GM19372 (cell line): ENCODE data around the gene TBX21.

Experiments
- ATAC-seq: cut with Tn5 transposase; IDR thresholded peaks from one replicate; pipeline ENCODE4 v1.9.1; 2021; ENCODE audit warnings: mild to moderate bottlenecking, low read depth, moderate library complexity; ENCODE audit not compliant: unreplicated experiment

The TBX21 gene, protein sequence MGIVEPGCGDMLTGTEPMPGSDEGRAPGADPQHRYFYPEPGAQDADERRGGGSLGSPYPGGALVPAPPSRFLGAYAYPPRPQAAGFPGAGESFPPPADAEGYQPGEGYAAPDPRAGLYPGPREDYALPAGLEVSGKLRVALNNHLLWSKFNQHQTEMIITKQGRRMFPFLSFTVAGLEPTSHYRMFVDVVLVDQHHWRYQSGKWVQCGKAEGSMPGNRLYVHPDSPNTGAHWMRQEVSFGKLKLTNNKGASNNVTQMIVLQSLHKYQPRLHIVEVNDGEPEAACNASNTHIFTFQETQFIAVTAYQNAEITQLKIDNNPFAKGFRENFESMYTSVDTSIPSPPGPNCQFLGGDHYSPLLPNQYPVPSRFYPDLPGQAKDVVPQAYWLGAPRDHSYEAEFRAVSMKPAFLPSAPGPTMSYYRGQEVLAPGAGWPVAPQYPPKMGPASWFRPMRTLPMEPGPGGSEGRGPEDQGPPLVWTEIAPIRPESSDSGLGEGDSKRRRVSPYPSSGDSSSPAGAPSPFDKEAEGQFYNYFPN

DNA sequence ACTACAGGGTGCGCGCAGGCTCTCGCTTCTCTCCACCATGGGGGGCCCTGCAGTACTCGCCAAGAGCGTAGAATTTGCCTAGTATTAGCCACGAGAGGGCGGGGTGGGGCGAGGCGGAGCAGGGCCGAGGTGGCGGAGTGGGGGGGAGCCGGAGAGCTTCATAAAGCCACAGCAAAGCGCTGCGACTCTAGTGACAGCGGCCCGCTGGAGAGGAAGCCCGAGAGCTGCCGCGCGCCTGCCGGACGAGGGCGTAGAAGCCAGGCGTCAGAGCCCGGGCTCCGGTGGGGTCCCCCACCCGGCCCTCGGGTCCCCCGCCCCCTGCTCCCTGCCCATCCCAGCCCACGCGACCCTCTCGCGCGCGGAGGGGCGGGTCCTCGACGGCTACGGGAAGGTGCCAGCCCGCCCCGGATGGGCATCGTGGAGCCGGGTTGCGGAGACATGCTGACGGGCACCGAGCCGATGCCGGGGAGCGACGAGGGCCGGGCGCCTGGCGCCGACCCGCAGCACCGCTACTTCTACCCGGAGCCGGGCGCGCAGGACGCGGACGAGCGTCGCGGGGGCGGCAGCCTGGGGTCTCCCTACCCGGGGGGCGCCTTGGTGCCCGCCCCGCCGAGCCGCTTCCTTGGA is at the start of gene TBX21:
Gene TBX21 (plus strand): TSS at position 190 of the 627 bp plus-strand sequence. CDS start 219 bp downstream, at position 409.
- peak; percentile 53 for ATAC-seq

DNA sequence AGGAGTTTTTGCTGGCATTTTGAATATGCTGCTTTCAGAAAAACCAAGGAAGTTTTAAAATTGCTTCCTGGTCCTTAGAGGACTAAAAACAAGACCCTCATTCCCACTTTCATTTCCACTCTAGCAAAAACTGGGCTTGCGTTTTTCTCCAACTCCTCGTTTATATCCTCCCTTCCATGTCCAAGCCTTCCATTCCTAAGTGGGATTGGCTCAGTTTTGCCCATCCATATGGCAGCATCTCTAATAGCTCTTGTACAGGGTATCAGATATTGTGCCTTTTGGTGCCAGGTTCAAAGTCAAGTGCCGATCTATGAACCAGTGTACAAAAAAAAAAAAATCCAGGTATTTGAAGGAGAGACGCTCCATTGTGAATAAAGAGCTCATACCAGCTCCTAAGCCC is 49.0 kb upstream of the TBX21 start:
- ATAC-seq, result no peak

DNA sequence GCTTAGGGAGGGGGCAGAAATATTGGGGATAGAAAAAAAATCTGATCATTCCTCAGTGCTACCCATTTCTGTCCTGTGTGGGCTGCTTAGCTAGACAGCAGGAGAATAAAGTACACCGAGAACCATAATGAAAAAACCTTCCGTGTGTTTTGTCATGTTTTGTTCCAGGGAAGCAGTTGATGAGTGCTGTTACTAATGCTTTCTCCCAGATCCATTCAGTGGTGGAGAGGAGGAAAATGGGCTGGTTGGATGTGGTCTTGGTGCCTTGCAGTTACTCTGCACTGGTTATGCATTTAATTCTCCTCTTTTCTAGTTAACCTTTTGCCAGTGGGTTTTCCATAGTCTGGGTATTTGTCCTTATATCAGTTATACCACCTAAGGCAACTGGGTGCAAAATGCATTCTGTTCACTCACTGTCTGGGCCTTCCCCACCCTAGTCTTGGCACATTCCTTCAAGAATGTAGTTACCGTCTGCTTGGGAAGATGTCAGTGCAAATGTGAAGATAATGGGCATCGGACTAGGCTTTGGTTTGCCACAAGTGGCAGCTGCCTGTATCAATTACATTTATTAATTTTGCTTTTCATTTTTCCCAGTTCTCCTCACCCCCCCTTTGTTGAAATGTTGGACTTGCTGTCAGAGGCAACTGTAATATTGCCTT is 48.4 kb upstream of the TBX21 start:
- ATAC-seq, result no peak

DNA sequence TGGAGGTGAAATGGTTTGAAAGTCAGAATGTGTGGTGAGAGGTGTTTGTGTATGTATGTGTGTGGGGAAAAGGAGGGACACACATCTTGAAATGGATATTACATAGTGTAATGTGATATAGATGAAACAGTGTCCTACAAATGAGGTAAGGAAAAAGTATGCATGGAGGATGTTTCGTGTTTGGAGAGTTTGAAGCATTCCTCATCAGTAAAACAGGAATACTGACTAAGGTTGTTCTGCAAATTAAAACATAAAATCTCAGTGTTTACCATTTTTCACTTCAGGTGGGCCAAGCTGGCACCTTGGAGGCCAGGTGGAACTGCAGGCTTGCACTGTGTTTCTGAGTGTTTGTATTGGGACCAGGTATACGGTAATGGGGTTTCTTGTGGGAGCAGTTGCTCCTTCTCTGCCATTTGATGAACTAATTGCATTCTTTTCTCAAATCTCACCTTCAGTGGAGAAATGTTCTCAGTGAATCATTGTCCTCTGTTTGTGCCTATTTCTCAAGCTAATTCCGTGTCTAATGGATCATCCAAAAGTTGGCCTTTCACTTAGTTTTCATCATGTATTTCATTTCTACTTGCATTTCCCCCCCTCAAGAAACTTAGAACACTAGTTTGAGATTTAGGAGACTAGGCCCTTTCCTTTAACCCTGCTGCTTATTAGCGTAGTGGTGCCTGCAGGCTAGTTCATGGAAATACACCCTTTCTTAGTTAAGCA is 47.3 kb upstream of the TBX21 start:
- ATAC-seq, result no peak

DNA sequence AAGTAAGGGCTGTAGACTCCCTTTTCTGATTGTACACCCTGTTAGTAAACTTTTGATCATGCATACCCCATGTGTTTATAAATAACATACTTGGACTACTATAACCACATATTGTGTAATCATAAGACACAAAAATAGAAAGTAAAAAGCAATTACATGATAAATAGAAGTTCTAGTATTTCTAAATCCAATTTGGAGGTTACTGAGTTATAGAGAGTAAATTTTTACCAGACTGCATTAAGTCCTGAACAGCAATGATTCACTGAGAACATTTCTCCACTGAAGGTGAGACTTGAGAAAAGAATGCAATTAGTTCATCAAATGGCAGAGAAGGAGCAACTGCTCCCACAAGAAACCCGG is 46.8 kb upstream of the TBX21 start:
- ATAC-seq, result no peak

DNA sequence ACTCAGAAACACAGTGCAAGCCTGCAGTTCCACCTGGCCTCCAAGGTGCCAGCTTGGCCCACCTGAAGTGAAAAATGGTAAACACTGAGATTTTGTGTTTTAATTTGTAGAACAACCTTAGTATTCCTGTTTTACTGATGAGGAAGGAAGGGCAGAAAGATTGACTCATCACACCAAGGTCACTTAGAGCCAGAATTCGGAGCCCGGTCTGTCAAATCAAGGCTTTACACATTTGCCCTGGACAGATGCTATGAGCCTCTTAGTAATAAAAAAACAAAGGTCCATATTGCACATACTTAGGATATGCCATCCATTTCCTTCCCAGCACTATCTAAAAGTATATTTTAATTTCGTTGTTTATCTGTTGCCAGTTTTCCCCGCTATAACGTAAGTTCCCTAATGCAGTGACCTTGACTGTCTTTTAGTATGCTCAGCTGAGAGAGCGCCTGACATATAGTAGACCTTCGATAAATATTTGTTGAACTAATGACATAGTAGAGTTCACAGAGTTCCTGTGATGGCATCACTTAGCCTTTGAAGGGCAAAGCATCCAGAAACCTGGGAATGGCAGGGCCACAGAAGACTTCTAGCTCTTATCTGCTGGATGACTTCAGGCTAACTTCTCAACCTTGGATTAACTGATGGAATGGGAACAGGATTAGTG is 46.2 kb upstream of the TBX21 start:
- ATAC-seq, result no peak

DNA sequence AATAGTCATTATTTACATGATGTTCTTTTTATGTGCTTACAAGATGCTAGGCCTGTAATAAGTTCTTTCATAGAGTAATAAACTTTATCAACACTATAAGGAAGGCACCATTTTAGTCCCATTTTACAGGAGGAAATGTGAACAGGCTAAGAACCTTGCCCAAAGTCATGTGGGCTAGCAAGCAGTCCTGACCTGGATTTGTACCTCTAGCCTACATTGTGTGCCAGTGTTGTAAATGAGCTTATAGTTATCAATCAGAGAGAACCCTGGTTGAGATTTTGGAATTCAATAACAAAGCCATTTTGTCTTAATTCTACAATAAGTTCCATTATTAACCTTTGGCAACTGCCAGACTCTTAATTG is 45.7 kb upstream of the TBX21 start:
- no peak for ATAC-seq

DNA sequence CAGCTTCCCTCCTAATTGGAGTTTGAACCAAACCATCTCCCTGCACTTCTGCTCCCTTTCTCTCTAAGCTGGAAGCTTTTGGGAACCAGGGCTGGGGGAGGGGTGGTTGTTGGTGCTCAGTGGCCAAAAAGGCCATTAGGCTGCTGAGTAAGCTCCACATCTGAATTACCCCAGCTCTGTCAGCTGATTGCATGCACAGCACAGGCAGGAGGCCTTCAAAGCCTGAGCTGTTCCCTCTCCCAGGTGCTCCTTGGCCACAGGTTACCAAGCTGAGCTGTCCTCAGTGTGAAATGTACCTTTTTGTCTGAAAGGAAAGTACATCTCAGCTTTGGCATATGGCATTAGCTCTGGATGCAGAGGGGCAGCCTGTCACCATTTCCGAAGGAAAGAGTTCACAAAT is 45.3 kb upstream of the TBX21 start:
- ATAC-seq, result no peak

DNA sequence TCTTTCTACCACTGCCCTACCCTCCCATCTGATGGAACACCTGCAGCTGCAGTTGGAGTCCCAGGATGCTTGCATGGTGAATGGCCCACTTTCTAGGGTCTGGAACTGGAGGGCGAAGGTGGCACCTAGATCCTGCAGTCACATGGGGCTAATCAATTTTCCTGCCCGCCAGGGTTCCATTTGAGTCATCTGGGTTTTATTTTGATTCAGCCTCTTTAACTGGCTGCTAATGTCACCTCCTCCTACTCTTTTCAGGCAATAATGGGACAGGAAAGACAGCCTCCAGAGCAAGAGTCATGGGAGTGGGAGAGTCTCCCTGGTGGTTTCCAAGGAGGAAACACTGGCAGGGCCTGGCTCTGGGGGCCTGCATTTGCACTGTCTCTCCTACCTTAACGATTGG is 42.9 kb upstream of the TBX21 start:
- no peak for ATAC-seq

DNA sequence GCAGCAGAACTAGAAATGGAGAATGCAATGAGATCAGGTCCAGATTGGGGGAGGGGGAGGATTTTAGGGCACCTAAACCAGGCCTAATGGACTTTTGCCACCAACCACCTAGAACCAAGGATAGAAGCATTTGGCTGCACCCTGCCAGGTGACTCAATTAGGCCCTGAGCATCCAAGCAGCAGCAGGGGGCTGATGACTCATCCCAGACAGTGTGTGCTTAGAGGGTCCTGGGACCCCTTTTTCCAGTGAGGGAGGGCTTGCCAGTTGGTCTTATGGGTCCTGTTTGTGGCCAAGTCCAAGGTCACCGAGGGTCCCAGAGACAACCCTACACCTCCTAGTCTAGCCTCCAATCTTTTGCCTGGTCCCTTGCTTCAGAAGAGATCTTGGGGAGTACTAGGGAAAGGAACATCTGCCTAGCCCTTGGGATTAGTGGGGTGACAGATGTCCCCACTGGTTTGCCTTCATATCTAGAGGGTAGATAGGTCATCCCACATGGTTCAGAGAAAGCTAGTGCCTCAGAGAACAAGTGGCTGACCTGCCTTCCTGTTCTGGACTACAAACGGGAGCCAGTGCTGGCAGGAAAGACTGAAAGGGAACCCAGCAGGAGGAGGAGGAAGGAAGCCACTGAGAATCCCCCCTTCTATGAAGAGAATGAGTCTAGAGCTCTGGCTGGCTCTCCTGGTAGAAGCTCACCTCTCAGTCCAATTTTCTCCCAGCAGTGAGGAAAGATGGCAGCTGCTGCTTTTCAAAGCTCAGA is 40.7 kb upstream of the TBX21 start:
- no peak for ATAC-seq

DNA sequence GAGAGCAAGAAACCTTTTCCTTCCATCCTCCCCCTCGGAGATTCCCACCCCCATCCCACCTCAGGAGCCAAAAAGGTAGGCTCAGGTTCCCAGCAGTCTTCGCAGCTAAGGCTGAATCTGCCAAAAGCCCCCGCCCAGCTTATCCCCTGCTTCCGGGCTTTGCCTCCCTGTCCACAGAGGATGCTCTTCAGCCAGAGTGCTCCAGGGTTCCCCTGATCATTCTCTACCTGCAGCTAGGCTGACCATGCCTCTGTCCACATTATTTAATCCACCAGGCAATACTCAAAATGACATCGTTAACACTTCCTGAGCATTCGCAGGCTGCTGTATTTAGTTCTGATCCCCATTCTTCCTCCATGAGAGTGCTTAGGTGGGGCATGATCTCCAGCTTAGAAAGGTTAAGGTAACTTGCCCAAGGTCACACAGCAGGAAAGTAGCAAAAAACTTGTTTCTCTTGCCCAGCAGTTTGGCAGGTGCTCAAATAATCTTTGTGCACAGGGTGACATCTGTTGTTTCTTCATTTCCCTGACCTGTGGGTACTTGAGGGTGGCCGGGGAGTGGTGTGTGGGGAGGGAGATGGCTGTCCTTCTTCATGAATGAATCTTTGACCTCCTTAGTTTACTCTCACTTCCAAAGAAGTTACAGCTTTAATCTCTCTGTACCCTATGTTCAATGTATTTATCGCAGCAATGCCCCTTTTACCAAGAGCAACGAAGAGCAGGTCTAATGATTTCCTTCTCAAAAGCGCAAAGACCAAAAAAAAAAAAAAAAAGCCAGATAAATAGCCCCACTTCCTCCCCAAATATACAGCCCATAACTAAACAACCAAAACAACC is 39.9 kb upstream of the TBX21 start:
- no peak for ATAC-seq

DNA sequence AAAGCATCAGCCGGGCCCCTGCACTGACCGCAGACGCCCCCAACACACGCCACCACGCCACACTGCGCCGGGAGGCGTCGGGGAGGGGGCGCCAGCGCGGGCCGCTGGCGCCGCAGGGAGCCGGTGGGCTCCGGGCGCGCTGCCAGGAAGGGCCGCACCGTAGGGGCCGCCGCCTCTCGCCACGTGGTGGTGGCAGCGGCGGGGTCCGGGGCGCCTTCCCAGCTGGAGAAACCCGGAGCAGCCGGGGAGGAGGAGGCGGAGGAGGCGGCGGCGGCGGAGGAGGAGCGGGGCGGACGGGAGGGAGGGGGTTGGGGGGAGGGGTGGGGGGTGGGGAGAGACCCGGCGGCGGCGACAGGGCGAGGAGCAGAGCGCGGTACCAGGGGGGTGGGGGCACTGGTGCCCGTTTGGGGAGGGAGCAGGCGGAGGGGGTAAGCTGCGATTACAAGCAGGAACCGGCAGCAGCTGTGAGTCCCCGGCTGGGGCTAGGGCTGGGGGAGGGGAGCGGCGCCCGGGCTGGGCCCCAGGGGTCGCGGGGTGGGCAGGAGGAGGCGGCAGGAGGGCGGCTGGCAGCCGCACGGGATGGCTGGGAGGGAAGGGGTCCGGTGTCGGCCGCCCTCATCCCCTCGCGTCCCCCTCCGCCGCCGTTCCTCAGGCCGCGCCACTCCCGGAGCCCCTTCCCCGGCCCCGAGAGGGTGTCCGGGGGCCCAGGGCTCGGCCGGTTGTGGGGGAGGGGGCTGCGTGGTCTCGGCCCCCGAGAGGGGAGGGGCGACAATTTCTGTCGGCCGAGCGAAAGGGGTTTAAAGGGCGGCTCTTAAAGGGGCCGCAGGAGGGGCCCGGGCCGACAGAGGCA is 39.1 kb upstream of the TBX21 start, which contains the start of gene TBKBP1:
Gene TBKBP1 (plus strand): TSS at position 431 of the 850 bp plus-strand sequence. CDS start 1,952 bp downstream, outside the sequence.
- no peak for ATAC-seq

DNA sequence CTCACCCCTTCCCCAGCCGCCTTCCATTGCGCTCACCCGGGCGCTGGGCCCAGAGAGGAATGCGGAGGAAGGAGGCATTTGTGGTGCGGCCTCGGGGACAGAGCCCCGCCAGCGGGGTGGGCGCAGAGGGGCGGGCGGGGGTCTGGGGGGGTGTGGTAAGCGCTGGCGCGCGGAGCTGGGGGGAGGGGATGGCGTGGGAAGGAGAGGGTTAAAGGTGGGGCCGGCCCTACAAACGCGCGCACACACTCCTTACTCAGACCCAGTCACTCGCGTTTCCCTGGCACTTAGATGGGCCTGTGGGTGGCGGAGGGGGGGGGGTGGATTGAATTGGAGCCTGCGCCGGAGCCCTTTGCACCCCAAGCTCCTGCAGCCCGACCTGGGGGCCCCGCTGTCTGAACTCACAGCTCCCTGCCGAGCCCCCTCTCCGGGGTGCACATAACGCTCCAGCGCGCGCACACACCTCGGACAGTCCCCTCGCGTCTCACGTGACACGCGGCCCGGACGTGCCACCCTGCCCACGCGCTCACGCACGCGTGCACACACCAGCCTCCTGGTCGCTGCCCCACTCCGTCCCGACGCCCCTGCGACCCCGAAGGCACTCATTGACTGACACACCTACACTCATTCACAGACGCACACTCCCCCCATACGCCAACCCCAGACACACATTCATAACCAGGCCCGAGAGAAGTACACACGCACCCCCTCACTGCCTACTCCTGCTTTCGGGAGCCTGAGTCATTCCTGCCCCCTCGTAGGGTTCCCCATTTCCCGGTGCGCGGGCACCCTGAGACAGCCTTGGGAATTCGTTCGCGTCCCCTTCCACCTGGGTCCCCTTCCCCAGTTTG is 38.2 kb upstream of the TBX21 start:
- ATAC-seq, result no peak

DNA sequence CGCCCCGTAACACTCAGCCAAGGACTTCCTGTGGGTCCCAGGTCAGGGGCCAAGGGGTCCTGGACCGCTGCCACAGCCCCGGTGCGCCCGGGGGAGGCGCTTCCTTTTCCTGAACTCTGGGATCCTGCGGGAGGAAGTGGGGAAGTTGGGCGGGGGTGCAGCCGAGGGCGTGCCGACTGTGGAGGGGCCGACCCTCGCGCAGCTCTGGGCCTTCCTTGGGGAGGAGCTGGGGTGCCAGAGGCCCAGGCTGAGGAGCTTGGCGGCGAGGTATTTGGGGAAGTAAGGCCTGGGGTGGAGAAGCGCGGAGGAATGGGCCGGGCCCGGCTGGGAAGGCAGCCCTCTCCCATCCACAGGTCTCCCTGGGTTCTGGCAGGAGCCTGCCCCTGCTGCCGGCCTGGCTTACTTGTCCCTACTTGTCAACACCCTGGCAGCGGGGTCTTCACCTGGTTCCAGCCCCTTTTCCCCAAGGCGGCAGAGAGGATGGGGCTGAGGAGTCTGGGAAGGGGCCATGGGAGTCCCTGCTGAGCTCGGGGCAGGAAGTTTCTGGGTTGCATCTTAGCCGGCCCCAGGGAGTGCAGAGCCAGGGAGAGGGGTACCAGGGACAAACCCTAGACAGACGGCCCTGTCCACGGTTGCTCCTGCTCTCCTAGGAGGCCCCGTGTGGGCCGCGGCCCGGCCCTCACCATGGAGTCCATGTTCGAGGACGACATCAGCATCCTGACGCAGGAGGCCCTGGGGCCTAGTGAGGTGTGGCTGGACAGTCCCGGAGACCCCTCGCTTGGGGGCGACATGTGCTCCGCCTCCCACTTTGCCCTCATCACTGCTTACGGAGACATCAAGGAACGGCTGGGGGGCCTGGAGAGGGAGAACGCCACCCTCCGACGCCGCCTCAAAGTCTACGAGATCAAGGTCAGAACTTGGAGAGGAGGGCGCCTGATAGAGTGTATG is 37.3 kb upstream of the TBX21 start:
- ATAC-seq, result no peak

DNA sequence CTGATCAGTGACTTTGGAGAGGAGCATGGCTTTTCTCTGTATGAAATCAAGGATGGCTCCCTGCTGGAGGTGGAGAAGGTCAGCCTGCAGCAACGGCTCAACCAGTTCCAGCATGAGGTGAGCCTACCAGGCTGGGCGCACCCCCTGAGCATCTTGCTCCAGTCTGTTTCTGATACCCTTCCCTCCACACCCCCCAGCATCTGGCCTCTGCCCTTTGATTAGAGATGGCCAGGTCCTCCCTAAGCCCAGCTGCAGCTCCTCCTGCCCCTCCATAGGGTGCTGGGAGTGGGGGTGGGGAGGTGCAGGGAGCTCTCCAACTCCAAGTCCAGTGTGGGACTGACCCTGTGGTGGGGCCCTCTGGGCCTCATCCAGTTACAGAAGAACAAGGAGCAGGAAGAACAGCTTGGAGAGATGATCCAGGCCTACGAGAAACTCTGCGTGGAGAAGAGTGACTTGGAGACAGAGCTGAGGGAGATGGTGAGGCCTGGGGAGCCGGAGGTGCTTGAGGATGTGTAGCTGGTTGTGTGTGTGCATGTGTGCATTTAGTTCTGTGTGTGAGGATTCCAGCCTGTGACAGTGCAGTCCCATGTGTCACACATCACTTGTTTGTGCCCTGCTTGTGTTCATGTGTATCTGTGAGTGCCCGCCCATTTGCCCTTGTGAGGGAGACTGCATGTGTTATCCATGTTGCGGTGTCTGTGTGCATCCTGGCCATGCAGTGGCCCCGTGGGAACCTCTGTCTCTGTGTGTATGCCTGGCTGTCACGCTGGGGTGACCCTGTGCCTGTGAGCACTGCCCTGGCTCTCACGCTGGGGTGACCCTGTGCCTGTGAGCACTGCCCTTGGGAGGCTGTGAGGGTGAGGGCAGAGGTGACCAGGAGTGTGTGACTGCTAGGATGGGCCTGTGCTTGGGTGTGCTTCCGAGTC is 36.1 kb upstream of the TBX21 start:
- ATAC-seq, result no peak
